Transverse colon (tissue), 4 donors: ENCODE results near the gene RAPGEF5.

Experiments
- CTCF ChIP-seq, 5 experiments: fragments of 200-600 bp in 3 of 5; fragments of 450-650 bp in 2 of 5; sonication (generic) in 3 of 5; IDR thresholded peaks; 1 replicate in 2 of 5; 2 replicates in 3 of 5; pipeline ENCODE4 v1.5.1; 2016 to 2017; ENCODE audit warnings: antibody characterized with exemption in 5 of 5, inconsistent platforms in 3 of 5, mild to moderate bottlenecking in 2 of 5, moderate library complexity in 1 of 5
- POLR2AphosphoS5 ChIP-seq, 3 donors: sonication (generic); formaldehyde crosslinking; IDR thresholded peaks; one replicate each; pipeline ENCODE4 v1.6.1; 2016; ENCODE audit warnings: antibody characterized with exemption in 3 of 3

DNA sequence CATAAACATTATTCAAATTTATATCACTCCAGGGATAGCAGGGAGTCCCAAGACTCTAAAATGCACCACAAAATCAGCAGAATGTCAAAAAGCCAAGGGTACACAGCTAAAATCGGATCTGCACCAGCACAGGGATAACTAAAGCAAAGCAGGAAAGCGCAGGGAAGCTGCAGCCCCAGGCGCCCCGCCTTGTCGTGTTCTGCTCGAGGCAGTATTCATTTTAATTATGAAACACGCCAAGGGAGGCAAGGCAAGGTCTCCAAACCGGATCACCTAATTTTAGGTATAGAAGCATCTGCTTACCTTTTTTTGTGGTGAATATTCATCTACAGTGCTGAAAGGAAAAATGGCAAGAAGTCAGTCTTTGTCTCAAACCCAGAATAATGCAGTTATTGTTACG lies 199.4 kb downstream of the RAPGEF5 start:
- no peak for TF ChIP-seq CTCF (IDR thresholded peaks at IDR 0.05)
- TF ChIP-seq POLR2AphosphoS5 (IDR thresholded peaks at IDR 0.05) = no peak
